NT2/D1 (cell line): ENCODE data around the gene BCAT1.

Experiments used
- SUZ12 ChIP-seq: IDR thresholded peaks from 2 replicates; pipeline ENCODE4 v1.6.1; 2011; ENCODE audit not compliant: insufficient read length, insufficient read depth; ENCODE audit errors: extremely low read depth
- YY1 ChIP-seq: IDR thresholded peaks from 2 replicates; pipeline ENCODE4 v1.6.1; 2011; ENCODE audit not compliant: insufficient read length, insufficient read depth
- ZNF274 ChIP-seq: IDR thresholded peaks from 2 replicates; pipeline ENCODE4 v1.6.1; 2011; ENCODE audit warnings: mild to moderate bottlenecking, low read depth, low read length

DNA sequence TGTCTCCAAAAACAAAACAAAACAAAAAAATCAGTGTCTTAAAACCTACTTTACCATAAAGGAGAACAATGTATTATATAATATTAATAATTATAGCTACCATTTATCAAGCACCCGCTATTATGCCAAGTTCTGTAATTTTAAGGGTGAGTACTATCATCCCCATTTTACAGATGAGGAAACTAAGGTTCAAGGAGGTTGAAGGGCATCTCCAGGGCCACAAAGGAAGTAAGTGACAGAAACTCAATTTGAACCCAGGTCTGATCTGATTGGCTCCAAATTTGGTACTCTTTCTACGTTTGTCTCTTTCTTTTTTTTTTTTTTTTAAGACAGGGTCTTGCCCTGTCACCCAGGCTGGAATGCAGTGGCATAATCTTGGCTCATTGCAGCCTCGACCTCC lies 115.4 kb downstream of the BCAT1 start:
- no peak for TF ChIP-seq ZNF274
- TF ChIP-seq SUZ12 = no peak
- no peak for TF ChIP-seq YY1
